GM21825 (cell line): Measurements from ENCODE around the gene ACADVL.
A peak's percentile ranks its signal among the peaks of the same experiment; 100 is the strongest.
"Not testable (repeated sequence)": the region's sequence is repeated elsewhere in the genome, so short reads cannot be mapped to it uniquely, and the experiment has no call there.

Experiments used
- ATAC-seq: cut with Tn5 transposase; IDR thresholded peaks from one replicate; pipeline ENCODE4 v1.9.1; 2021; ENCODE audit warnings: mild to moderate bottlenecking, moderate library complexity; ENCODE audit not compliant: unreplicated experiment

Gene ACADVL

GRCh38 chr17:7219812-7220592 is at the start of gene ACADVL, which contains the start of gene DLG4:
TSS of gene ACADVL (plus strand) at chr17:7219938. CDS start at chr17:7219985, 47 bp downstream.
TSS of gene DLG4 (minus strand) at chr17:7219836.
- ATAC-seq = peak; percentile 43

GRCh38 chr17:7172522-7173191 is 47.1 kb upstream of the ACADVL start:
- ATAC-seq = not testable (repeated sequence)

GRCh38 chr17:7173687-7174602 is 45.8 kb upstream of the ACADVL start:
- ATAC-seq = no peak

GRCh38 chr17:7174603-7175326 is 45.0 kb upstream of the ACADVL start:
- ATAC-seq = no peak

- ATAC-seq = no peak
Observed at GRCh38 chr17:7175330-7175733, 44.4 kb upstream of the ACADVL start.

GRCh38 chr17:7176107-7176840 is 43.5 kb upstream of the ACADVL start:
- ATAC-seq = no peak

GRCh38 chr17:7176841-7177190 is 42.9 kb upstream of the ACADVL start:
- no peak for ATAC-seq

- ATAC-seq = no peak
Observed at GRCh38 chr17:7177191-7177953, 42.4 kb upstream of the ACADVL start.

GRCh38 chr17:7177954-7178477 is 41.7 kb upstream of the ACADVL start:
- no peak for ATAC-seq

GRCh38 chr17:7178973-7179316 is 40.8 kb upstream of the ACADVL start:
- no peak for ATAC-seq

GRCh38 chr17:7179317-7180254 is 40.2 kb upstream of the ACADVL start, which contains the start of gene ASGR1:
TSS of gene ASGR1 (minus strand) at chr17:7179370. CDS start at chr17:7178563, 807 bp downstream.
- no peak for ATAC-seq

- ATAC-seq = not testable (repeated sequence)
Observed at GRCh38 chr17:7182101-7182500, 37.6 kb upstream of the ACADVL start.

GRCh38 chr17:7183433-7184090 is 36.2 kb upstream of the ACADVL start:
- no peak for ATAC-seq

GRCh38 chr17:7184091-7184488 is 35.6 kb upstream of the ACADVL start:
- no peak for ATAC-seq

GRCh38 chr17:7184647-7185046 is 35.1 kb upstream of the ACADVL start:
- ATAC-seq = no peak

GRCh38 chr17:7186241-7186640 is 33.5 kb upstream of the ACADVL start:
- ATAC-seq = no peak

- no peak for ATAC-seq
Observed at GRCh38 chr17:7190276-7190917, 29.3 kb upstream of the ACADVL start.
